DMS53 treated with DMSO at 0.1 percent for 48 hours (cell line): ENCODE measurements around the gene SUPV3L1.
"Not testable (repeated sequence)": the region's sequence is repeated elsewhere in the genome, so short reads cannot be mapped to it uniquely, and the experiment has no call there.

Experiments used
- DNase-seq: peaks from one replicate; lab custom pipeline; 2025; ENCODE audit not compliant: unreplicated experiment; lab: John Stamatoyannopoulos, UW

The SUPV3L1 gene

DNA sequence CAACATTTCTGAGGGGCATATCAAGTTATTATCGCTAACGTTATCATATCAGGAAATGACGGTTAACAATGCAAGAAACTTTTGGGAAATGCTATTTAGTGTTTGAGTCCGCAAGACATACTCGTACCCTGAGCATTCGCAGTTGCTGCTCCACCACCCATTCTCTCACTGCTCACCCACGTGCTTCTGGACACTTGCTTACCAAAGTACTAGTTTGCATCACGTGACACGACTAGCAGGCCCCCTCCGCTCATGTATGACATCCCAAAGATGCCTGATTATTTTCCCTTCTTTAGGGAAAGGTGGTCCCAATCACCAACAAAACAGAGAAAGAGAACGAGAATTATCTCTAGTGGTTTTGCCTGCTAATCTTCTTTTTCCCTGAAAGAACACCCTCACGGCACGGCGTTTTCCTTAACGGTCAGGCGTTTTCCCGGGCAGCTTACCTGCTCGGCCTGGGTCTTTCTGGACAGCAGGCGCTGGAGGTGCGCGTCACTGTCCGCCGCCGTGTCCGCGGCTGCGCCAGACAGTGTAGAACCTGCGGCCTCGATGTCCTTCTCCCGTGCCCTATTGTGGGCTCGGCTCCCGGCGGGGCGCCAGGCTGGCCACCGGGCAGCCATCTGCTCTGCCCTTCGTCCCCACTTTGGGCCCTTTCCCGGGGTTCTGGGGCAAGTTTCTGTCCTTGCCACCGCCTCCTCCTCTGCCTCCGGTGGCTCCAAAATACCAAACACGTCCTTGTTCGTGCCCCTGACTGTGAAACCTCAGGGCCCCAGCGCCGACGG lies at the start of gene SUPV3L1:
Gene SUPV3L1 (plus strand): TSS at position 492 of the 782 bp plus-strand sequence. CDS start 58 bp downstream, at position 550.
- peak; percentile 98 for DNase-seq

DNA sequence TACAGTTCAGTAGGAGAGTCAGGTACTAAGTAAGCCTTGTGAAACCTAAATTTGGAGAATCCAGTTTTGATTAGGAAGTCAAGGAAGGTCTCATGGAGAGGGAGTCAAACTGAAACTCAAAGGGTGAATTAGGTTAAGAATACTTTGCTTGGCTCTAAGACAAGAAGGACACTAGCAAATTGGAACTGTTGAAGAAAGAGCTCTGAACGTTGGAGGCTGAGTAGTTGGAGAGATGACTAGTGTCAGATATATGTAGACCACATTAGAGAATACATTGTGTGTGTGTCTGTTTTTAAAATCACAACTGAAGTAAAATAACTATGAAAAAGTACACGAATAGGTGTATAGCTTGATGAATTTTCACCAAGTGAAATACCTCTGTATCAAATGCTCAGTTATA lies 49.8 kb upstream of the SUPV3L1 start:
- DNase-seq = no peak

DNA sequence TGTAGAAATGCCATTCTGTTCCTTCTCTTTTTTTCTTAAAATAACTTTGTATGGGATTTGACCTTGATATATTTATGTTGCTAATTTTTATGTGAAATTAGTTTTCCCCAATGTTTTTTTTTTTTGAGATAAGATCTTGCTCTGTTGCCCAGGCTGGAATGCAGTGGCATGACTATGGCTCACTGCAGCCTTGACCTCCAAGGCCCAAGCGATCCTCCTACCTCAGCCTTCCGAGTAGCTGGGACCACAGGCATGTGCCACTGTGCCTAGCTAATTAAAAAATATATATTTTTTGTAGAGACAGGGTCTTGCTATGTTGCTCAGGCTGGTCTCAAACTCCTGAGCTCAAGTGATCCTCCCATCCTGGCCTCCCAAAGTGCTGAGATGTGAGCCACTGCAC lies 40.1 kb upstream of the SUPV3L1 start:
- no peak for DNase-seq

DNA sequence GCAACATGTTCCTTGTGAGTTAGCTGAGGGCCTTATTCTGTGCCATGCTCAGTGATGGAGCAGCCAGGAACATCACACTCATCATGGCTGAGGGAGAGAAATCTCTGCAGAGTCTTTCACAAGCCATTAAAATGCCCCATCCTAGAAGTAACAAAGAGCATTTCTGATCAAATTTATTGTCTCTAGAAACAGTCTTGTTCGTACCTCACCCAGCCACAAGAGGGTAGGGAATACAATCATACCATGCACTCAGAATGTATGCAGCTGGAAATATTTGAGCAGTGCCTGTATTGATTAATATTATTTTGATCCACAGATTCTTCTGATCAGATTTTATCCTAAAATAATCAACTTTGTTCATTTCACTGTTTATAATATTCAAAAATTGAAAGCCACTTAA lies 38.7 kb upstream of the SUPV3L1 start:
- DNase-seq = no peak

DNA sequence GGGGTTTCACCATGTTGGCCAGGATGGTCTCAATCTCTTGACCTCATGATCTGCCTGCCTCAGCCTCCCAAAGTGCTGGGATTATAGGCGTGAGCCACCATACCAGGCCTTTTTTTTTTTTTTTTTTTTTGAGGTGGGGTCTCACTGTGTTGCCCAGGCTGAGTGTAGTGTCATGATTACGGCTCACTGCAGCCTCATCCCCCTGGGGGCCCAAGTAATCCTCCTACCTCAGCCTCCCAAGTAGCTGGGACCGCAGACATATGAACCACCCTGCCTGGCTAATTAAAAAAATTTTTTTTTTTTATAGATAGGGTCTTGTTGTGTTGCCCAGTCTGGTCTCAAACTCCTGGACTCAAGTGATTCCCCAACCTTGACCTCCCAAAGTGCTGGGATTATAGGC lies 38.0 kb upstream of the SUPV3L1 start:
- DNase-seq = not testable (repeated sequence)

DNA sequence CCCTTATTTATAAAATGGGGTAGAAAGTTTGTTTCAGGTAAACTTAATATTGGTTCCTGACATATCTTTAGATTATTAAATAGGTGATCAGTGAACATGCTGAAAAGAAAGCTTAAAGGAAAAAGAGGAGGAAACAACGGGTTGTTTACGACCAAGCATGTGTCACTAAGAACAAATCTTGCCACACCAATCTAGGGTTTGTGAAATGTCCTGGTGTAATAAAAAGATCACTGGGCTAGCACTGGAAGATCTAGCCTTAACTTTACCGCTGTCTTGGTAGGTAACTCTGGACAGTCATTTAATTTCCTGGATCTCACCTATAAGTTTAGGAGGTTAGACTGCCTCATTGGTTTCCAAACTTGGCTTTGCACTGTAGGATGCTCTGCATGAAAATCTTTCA lies 37.1 kb upstream of the SUPV3L1 start:
- no peak for DNase-seq

DNA sequence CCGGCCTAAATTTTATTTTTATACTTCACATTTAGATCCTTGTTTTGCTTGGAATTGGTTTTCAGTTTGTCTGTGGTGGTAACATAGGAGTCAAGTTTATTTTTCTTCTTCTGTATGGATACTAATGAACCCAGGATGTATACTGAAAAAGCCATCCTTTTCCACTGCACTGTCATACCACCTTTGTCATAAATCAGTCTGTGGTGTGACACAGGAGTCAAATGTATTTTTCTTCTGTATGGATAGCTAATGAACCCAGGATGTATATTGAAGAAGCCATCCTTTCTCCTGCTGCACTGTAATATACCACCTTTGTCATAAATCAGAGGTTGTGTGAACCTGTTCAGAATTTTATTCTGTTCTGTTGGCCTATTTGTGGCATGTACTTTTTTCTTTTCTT lies 34.7 kb upstream of the SUPV3L1 start:
- no peak for DNase-seq

DNA sequence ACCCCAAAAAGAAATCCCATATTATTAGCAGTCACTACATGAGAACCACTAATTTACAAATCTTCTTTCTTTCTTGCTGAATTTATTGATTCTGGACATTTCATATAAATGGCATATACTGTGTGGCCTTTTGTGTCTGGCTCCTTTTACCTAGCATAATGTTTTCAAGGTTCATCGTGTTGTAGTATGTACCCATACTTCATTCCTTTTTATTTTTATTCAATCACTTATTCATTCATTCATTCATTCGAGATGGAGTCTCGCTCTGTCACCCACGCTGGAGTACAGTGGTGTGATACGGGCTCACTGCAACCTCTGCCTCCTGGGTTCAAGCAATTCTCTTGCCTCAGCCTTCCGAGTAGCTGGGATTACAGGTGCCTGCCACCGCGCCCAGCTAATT lies 34.2 kb upstream of the SUPV3L1 start:
- DNase-seq = no peak

DNA sequence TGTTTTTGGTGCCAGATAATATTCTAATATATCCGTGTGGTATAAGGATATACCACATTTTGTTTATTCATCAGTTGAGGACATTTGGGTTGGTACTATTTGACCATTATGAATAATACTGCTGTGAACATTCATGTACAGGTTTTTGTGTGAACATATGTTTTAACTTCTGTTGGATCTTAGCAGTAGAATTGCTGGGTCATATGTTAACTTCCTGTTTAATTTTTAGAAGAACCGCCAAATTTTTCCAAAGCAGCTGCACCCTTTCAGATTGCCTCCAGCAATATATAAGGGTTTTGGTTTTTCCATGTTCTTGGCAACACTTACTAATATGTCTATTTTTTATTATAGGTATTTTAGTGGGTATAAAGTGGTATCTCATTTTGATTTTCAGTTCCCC lies 33.3 kb upstream of the SUPV3L1 start:
- no peak for DNase-seq

DNA sequence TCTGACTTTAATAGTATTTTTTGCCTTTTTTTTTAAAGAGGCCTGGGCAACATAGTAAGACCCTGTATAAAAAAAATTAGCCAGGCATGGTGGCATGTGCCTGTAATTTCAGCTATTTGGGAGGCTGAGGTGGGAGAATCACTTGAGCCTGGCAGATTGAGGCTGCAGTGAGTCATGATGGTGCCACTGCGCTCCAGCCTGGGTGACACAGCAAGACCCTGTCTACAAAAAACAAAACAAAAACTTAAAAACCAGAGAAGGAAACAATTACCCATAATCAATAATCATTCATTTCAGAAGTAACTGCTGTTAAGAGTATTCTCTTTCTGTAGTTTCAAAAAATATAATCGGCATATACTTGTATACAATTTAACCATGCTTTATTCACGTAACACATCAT lies 28.1 kb upstream of the SUPV3L1 start:
- DNase-seq = no peak

DNA sequence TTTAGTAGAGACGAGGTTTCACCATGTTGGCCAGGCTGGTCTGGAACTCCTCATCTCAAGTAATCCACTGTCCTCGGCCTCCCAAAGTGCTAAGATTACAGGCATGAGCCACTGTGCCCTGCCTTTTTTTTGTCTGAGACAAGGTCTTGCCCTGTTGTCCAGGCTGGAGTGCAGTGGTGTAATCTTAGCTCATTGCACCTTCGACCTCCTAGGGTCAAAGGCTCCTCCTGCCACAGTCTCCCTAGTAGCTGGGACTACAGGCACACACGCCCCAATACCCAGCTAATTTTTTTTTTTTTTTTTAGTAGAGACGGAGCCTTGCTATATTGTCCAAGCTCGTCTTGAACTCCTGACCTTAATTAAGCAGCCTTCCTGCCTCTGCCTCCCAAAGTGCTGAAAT lies 26.8 kb upstream of the SUPV3L1 start:
- no peak for DNase-seq

DNA sequence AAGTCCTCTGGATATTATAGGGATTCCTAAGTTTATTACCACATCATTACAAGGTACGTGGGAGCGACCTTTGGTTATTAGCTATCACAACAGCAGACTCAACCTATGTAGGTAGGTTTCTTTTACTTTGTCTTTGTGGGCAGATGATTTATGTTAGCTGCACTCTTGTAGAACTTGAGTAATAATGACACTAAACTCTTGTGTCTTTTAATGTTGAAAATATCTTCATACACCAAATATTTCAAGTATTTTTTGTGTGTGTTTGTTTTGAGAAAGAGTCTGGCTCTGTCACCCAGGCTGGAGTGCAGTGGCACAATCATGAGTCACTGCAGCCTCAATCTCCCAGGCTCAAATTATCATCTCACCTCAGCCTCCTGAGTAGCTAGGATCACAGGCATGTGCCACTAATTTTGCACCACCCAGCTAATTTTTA lies 19.2 kb upstream of the SUPV3L1 start:
- no peak for DNase-seq

DNA sequence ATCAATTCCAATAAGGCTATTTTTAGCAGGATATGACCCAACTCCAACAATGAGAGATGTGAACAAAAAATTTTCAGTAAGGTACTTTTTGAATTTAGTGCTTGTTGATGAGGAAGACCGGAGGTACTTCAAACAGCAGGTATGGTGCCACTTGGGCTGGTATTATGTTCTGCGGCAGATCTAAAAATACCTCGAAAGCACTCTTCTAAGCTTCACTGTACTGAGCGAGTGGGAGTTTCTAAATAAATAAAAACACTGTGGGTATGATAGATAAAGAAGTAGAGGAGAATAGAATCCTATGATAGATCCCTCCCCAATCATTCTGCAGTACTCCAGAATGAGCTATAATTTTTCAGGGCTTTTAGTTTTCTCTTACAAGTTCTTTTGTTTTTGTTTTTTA lies 11.5 kb upstream of the SUPV3L1 start:
- no peak for DNase-seq

DNA sequence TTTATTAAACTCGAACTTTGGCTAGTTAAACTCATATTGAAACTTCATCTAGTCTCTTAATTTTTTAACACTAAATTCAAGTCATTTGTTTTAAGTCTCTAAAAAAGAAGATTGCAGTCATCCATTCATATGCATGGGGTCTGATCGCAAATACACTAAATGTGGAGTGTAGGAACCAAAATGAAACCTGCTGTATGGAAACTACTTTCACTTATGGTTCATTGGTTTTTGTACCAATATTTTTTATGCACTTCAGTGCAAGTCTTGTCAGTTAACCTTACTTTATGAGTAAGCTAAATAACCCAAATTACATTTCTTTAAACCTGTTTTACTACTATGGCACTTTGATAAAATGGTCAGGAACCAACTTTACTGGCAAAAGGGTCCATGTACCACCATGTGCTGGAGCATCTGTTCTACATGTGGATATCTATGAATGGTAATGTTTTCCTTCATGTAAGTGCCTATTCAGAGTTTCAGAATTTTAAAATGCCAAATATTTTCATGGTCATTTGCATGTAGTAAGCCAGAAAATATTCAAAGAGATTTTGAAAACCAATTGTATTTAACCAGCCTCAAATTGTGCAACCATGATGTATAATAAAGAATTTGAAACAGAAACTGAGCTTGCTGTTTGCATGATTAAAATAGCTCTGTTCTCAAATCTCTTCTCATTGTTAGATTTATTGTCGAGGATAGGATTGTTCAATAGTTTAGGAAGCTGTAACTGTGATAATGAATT lies 7.6 kb upstream of the SUPV3L1 start:
- no peak for DNase-seq

DNA sequence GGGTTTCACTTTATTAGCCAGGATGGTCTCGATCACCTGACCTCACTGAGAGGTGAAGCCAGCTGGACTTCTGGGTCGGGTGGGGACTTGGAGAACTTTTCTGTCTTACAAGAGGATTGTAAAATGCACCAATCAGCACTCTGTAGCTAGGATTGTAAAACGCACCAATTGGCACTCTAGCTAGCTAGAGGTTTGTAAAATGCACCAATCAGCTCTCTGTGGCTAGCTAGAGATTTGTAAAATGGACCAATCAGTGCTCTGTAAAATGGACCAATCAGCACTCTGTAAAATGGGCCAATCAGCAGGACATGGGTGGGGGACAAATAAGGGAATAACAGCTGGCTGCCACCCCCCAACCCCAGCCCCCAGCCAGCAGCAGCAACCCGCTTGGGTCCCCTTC lies 4.7 kb upstream of the SUPV3L1 start:
- not testable (repeated sequence) for DNase-seq

DNA sequence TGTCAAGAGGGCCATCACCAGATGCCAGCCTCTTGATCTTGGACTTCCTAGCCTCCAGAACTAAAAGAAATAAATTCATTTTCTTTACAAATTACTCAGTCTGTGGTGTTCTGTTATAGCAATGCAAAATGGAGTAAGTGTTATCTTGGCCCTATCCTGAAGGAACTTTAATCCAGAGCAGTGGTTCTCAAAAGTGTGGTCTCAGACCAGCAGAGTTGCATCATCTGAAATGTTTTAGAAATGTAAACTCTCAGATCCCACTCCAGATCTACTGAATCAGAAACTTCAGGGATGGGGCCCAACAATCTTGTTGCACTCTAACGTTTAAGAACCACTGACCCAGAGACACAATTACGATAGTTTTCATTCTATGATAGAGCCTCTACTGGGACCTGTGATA lies 3.2 kb upstream of the SUPV3L1 start:
- DNase-seq = no peak

DNA sequence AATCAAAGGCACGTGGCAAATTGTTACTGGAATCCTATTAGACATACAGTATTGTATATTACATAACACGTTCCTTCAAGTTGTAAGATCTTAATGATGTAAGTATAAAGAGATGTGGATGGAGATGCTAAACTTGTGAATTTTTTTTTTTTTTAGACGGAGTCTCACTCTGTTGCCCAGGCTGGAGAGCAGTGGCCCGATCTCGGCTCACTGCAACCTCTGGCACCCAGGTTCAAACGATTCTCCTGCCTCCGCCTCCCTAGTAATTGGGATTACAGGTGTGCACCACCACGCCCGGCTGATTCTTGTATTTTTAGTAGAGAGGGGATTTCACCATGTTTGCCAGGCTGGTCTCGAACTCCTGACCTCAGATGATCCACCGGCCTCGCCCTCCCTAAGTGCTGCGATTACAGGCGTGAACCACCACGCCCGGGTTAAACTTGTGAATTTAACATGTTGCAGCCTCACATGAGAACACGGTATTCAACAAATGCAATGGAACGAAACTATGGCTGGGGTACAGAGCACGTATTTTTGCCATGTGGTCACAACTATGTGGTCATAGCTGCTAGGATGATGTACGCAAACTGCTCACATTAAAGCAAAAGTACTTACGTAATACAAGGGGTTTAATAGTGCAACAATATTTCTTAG lies 818 bp upstream of the SUPV3L1 start:
- DNase-seq = no peak

DNA sequence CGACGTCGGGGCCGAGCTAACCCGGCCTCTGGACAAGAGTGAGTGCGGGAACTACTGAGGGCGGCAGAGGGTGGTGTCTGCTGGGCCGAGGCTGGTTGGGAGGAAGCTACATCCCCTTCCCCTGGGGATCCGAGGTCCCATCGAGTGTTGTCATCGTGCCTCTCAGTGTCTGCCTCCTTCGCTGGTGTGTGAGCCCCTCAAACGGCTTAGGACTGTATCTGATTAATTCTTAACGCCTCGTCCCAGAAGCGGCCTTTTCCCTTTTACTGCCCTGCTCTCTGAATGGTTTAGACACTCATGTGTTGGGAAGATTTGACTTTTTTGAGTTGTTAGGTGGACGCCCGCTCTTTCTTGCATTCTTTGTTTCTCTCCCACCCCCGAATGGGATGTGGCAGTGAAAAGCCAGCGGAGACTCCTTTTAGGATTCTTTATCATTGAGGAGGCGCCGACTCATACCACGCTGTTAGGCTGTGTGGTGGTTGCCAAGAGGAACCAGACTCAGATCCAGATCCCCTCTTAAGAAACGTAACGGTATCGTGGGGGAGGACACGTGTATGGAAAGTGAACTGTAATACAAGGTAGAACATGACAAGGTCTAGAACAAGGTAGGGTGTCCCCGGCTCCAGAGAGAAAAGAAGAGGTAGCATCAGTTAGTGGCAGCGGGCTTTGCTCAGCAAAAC lies 631 bp downstream of the SUPV3L1 start:
- DNase-seq = no peak

DNA sequence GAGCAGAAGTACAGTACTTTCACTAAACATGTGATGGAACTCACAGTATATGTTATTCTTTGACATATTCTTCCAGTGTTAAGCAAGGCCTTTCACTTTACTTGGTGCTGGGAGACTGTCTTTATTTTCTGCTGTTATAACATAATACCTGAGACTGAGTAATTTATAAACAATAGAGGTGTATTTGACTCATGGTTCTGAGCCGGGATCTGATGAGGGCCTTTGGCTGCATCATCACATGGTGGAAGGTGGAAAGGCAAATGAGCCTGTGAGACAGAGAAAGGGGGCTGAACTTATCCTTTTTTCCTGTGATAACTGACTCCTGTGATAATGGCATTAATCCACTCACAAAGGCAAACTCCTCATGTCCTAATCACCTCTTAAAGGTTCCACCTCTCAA lies 1.4 kb downstream of the SUPV3L1 start:
- DNase-seq = no peak

DNA sequence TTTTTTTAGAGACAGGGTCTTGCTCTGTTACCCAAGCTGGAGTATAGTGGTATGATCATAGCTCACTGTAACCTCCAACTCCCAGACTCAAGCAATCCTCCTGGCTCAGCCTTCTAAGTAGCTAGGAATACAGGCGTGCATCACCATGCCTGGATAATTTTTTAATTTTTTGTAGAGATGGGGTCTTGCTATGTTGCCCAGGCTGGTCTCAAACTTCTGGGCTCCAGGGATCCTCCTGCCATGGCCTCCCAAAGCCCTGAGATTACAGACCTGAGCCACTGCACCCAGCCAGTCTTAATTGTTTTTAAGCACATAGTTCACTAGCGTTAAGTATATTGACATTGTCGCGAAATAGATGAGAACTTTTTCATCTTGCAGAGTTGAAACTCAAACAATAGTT lies 2.0 kb downstream of the SUPV3L1 start:
- no peak for DNase-seq

DNA sequence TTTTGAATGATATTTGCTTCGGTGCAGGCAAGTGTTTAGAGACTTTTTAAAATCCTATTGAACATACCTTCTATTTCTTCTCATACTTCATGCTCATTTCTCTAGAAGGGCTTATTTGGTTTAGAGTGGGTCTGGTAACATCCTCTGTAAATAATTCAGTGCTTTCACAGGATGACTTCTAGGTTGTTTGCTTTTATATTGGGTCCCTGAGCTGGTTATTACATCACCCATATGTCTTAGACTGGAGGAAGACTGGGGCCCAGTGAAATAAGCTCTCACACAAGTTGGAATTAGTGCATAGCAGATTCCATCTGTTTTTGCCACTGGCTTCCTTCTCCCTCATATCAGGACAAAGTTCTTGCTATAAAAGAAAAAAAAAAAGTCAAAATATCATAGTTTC lies 6.5 kb downstream of the SUPV3L1 start:
- no peak for DNase-seq
